Activated effector memory CD4-positive, alpha-beta T cell treated with Interleukin-2 at 50 U/mL for 16 hours (primary cell): ENCODE data around the gene GLB1L3.
"Not testable (repeated sequence)": the region's sequence is repeated elsewhere in the genome, so short reads cannot be mapped to it uniquely, and the experiment has no call there.

Experiments
- DNase-seq: peaks from one replicate; pipeline ENCODE4 v3.0.0-alpha.2; 2020

GLB1L3 gene

GRCh38 chr11:134276396-134277182 lies 410 bp downstream of the GLB1L3 start:
- DNase-seq = no peak

GRCh38 chr11:134277183-134278001 lies 1.2 kb downstream of the GLB1L3 start:
- no peak for DNase-seq

GRCh38 chr11:134278356-134278755 lies 2.2 kb downstream of the GLB1L3 start:
- DNase-seq = no peak

- not testable (repeated sequence) for DNase-seq
These were observed 5.5 kb downstream of the GLB1L3 start for GRCh38 chr11:134281635-134282034.

- DNase-seq = no peak
These were observed 6.2 kb downstream of the GLB1L3 start for GRCh38 chr11:134282121-134283045.

- DNase-seq = no peak
These were observed 7.5 kb downstream of the GLB1L3 start for GRCh38 chr11:134283461-134284230.

GRCh38 chr11:134284349-134284748 lies 8.2 kb downstream of the GLB1L3 start:
- DNase-seq = not testable (repeated sequence)

- no peak for DNase-seq
These were observed 11.4 kb downstream of the GLB1L3 start for GRCh38 chr11:134287561-134287960.

- DNase-seq = no peak
These were observed 12.3 kb downstream of the GLB1L3 start for GRCh38 chr11:134288486-134288885.

GRCh38 chr11:134289167-134289566 lies 13.0 kb downstream of the GLB1L3 start:
- no peak for DNase-seq

- DNase-seq = no peak
These were observed 13.6 kb downstream of the GLB1L3 start for GRCh38 chr11:134289789-134290188.

- DNase-seq = no peak
These were observed 14.5 kb downstream of the GLB1L3 start for GRCh38 chr11:134290646-134291045.

- no peak for DNase-seq
These were observed 15.0 kb downstream of the GLB1L3 start for GRCh38 chr11:134291196-134291595.

GRCh38 chr11:134292661-134293060 lies 16.5 kb downstream of the GLB1L3 start:
- no peak for DNase-seq

- DNase-seq = no peak
These were observed 17.2 kb downstream of the GLB1L3 start for GRCh38 chr11:134293119-134294113.

GRCh38 chr11:134294664-134295063 lies 18.5 kb downstream of the GLB1L3 start:
- no peak for DNase-seq

GRCh38 chr11:134312223-134312622 lies 36.0 kb downstream of the GLB1L3 start:
- DNase-seq = no peak

- no peak for DNase-seq
These were observed 36.6 kb downstream of the GLB1L3 start for GRCh38 chr11:134312807-134313206.

- no peak for DNase-seq
These were observed 37.2 kb downstream of the GLB1L3 start for GRCh38 chr11:134313379-134313778.

GRCh38 chr11:134313821-134314607 lies 37.8 kb downstream of the GLB1L3 start:
- no peak for DNase-seq
